Measurements from ENCODE around the gene PLEKHA8.

DNA sequence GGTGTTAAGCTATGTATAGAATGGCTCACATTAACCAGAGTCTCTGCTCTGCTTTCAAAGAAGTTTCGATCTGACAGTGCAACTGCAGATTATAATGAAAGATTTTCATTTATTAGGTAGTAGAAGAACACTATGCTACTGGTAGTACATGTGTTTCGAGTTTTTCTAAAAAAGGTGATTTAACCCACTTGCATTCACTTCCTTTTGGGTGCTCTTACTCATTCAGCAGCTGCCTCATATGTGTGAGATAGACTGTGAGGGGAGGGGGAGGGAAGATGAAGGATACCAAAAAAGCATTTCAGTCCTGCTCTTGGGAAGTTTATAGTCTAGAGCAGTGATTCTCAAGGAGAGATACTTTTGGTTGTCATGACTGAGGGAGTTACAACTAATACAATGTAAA lies 20.4 kb downstream of the PLEKHA8 start:
- TF ChIP-seq, protein P1, sequence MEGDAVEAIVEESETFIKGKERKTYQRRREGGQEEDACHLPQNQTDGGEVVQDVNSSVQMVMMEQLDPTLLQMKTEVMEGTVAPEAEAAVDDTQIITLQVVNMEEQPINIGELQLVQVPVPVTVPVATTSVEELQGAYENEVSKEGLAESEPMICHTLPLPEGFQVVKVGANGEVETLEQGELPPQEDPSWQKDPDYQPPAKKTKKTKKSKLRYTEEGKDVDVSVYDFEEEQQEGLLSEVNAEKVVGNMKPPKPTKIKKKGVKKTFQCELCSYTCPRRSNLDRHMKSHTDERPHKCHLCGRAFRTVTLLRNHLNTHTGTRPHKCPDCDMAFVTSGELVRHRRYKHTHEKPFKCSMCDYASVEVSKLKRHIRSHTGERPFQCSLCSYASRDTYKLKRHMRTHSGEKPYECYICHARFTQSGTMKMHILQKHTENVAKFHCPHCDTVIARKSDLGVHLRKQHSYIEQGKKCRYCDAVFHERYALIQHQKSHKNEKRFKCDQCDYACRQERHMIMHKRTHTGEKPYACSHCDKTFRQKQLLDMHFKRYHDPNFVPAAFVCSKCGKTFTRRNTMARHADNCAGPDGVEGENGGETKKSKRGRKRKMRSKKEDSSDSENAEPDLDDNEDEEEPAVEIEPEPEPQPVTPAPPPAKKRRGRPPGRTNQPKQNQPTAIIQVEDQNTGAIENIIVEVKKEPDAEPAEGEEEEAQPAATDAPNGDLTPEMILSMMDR (IDR thresholded peaks at IDR 0.05), result no peak
- TF ChIP-seq POLR2A (IDR thresholded peaks at IDR 0.05), result no peak
